ENCODE data around the gene LYPD1. TPM values are rescaled to one million over a fixed set of nuclear protein-coding genes. Genes with fewer than 3 reads are reported as not detected.

LYPD1 gene
- total RNA-seq, 1 donor: 25.2 TPM

DNA sequence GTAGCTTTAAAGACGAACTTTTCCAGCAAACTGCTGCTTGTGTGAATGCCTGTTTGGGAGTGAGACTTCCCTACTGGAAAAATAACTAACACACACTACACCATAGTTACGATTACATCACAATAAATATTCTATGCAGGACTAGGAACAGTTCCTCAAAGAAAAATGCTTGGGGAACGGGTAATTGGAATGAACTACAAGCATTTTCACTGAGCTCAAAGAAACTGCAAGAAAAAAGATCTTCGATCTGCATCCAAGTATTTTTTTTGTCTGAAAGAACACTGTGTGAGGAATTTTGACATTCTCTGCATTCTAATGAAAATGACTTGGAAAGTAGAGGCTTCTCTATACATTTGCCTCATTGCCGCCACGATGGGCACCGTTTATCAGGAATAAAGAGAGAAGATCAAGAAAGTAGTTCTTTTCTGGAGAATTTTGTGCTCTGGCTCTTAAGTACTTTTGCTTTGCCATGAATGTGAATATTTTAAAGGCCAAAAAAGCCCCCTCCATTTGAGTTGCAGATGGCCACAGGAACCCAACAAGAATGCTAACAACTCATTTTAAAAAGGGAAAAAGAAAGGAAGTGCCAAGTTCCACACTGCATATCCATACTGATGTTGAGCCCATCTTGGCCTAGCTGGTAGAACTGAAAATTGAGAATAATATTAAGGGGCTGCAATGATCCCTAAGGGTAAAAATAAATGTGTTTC lies 13.6 kb downstream of the LYPD1 start:
- DNase-seq (ENCODE audit: low read depth): peak; percentile 60
- TF ChIP-seq, protein P1, sequence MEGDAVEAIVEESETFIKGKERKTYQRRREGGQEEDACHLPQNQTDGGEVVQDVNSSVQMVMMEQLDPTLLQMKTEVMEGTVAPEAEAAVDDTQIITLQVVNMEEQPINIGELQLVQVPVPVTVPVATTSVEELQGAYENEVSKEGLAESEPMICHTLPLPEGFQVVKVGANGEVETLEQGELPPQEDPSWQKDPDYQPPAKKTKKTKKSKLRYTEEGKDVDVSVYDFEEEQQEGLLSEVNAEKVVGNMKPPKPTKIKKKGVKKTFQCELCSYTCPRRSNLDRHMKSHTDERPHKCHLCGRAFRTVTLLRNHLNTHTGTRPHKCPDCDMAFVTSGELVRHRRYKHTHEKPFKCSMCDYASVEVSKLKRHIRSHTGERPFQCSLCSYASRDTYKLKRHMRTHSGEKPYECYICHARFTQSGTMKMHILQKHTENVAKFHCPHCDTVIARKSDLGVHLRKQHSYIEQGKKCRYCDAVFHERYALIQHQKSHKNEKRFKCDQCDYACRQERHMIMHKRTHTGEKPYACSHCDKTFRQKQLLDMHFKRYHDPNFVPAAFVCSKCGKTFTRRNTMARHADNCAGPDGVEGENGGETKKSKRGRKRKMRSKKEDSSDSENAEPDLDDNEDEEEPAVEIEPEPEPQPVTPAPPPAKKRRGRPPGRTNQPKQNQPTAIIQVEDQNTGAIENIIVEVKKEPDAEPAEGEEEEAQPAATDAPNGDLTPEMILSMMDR (IDR thresholded peaks at IDR 0.05; ENCODE audit: insufficient read depth, low read length): no peak
- peak overlapping the region; percentile 19 for H3K4me3 ChIP-seq (ENCODE audit: low read depth, low read length)

GRCh38 chr2:132654968-132655367 lies 15.0 kb downstream of the LYPD1 start:
- no peak for DNase-seq (ENCODE audit: low read depth)
- H3K4me3 ChIP-seq (ENCODE audit: low read depth, low read length): no peak overlapping the region
- TF ChIP-seq, protein P1 (IDR thresholded peaks at IDR 0.05; ENCODE audit: insufficient read depth, low read length): no peak

- TF ChIP-seq, protein P1 (IDR thresholded peaks at IDR 0.05; ENCODE audit: insufficient read depth, low read length): no peak
- no peak for DNase-seq (ENCODE audit: low read depth)
- no peak overlapping the region for H3K4me3 ChIP-seq (ENCODE audit: low read depth, low read length)
These were observed 15.7 kb downstream of the LYPD1 start for GRCh38 chr2:132654335-132654734.

DNA sequence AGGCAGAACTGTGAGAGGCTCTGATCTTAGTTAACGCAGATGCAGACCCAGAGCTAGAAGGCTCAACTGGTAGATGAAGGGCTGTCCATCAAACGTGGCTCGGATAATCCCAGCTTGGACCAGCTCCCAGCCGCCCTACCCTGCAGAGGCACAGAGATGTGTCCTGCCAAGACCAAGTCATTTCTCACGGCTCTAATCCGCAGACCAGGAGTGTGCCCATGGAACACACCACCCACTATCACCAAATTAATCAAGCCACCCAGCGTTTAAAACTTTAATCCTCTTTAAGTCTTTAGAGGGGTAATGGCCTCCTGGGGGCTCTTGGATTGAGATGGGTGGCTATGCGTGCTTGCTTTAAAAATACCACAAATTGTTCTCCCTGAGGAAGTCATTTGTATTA lies 17.5 kb downstream of the LYPD1 start:
- TF ChIP-seq, protein P1 (IDR thresholded peaks at IDR 0.05; ENCODE audit: insufficient read depth, low read length): no peak
- DNase-seq (ENCODE audit: low read depth): no peak
- H3K4me3 ChIP-seq (ENCODE audit: low read depth, low read length): no peak overlapping the region

- DNase-seq (ENCODE audit: low read depth): peak; percentile 84
- TF ChIP-seq, protein P1 (IDR thresholded peaks at IDR 0.05; ENCODE audit: insufficient read depth, low read length): peak; percentile 85
- H3K4me3 ChIP-seq (ENCODE audit: low read depth, low read length): no peak overlapping the region
These were observed 18.6 kb downstream of the LYPD1 start for GRCh38 chr2:132651115-132652045.

- TF ChIP-seq, protein P1 (IDR thresholded peaks at IDR 0.05; ENCODE audit: insufficient read depth, low read length): no peak
- no peak for DNase-seq (ENCODE audit: low read depth)
- no peak overlapping the region for H3K4me3 ChIP-seq (ENCODE audit: low read depth, low read length)
These were observed 23.4 kb downstream of the LYPD1 start for GRCh38 chr2:132646540-132647108.
